Measurements from ENCODE around the gene SOX6. TPM values are rescaled to one million over a fixed set of nuclear protein-coding genes. Genes with fewer than 3 reads are reported as not detected.
"Not testable (repeated sequence)": the region's sequence is repeated elsewhere in the genome, so short reads cannot be mapped to it uniquely, and the experiment has no call there.

SOX6 gene
- polyA plus RNA-seq, 1 donor (not counting 4 experiments of a cell fraction or from before 2014, with no cell fraction given) = 6.0 TPM

GRCh38 chr11:16393340-16393739 lies 37.0 kb upstream of the SOX6 start:
- H3K9ac ChIP-seq (ENCODE audit: control insufficient read depth, extremely low read depth, insufficient read depth, low read length) = no peak overlapping the region
- no peaks in the 10 kb centered on the region for H3K9me1 ChIP-seq (ENCODE audit: control insufficient read depth, extremely low read depth, insufficient read depth, low read length)
- H3K27me3 ChIP-seq (ENCODE audit: control insufficient read depth, extremely low read depth, insufficient read depth, low read length) = no peaks in the 10 kb centered on the region
- H3K27ac ChIP-seq (ENCODE audit: control insufficient read depth, insufficient read depth, low read length) = no peak overlapping the region
- TF ChIP-seq EZH2 (IDR thresholded peaks at IDR 0.05; ENCODE audit: low read length) = no peak
- TF ChIP-seq, protein P1, sequence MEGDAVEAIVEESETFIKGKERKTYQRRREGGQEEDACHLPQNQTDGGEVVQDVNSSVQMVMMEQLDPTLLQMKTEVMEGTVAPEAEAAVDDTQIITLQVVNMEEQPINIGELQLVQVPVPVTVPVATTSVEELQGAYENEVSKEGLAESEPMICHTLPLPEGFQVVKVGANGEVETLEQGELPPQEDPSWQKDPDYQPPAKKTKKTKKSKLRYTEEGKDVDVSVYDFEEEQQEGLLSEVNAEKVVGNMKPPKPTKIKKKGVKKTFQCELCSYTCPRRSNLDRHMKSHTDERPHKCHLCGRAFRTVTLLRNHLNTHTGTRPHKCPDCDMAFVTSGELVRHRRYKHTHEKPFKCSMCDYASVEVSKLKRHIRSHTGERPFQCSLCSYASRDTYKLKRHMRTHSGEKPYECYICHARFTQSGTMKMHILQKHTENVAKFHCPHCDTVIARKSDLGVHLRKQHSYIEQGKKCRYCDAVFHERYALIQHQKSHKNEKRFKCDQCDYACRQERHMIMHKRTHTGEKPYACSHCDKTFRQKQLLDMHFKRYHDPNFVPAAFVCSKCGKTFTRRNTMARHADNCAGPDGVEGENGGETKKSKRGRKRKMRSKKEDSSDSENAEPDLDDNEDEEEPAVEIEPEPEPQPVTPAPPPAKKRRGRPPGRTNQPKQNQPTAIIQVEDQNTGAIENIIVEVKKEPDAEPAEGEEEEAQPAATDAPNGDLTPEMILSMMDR (optimal IDR thresholded peaks at IDR 0.05 in 1 of 3, IDR thresholded peaks at IDR 0.05 in 1 of 3, conservative IDR thresholded peaks at IDR 0.05 in 1 of 3; ENCODE audit: extremely low read depth in 1 of 3, insufficient read depth in 2 of 3, low read length in 3 of 3) = no peak
- no peak overlapping the region for H3K4me2 ChIP-seq (ENCODE audit: control insufficient read depth, extremely low read depth, insufficient read depth, low read depth, low read length)
- no peaks in the 10 kb centered on the region for H3K9me3 ChIP-seq (ENCODE audit: control insufficient read depth, low read depth, low read length)
- no peaks in the 10 kb centered on the region for H4K20me1 ChIP-seq (ENCODE audit: control insufficient read depth, extremely low read depth, insufficient read depth, low read length)
- no peak overlapping the region for H2AFZ ChIP-seq (ENCODE audit: control insufficient read depth, low read length)
- no peak overlapping the region for H3K4me3 ChIP-seq (ENCODE audit: control insufficient read depth in 2 of 3, extremely low read depth in 1 of 3, insufficient read depth in 2 of 3, low read depth in 1 of 3, low read length in 3 of 3)
- no peaks in the 10 kb centered on the region for H3K36me3 ChIP-seq (ENCODE audit: control insufficient read depth in 2 of 2, extremely low read depth in 1 of 2, insufficient read depth in 2 of 2, low read length in 2 of 2)
- DNase-seq (ENCODE audit: low read depth, low spot score) (no peak), FAIRE-seq (no peak)
- no peaks in the 10 kb centered on the region for H3K79me2 ChIP-seq (ENCODE audit: control insufficient read depth, insufficient read depth, low read length)
- no peaks in the 10 kb centered on the region for H3K4me1 ChIP-seq (ENCODE audit: control insufficient read depth, extremely low read depth, insufficient read depth, low read length)
- dilution Hi-C loops (cut with MboI; ENCODE audit: extremely low pct_ligation_motif_present, low sequenced_read_pairs) = no loop called here

DNA sequence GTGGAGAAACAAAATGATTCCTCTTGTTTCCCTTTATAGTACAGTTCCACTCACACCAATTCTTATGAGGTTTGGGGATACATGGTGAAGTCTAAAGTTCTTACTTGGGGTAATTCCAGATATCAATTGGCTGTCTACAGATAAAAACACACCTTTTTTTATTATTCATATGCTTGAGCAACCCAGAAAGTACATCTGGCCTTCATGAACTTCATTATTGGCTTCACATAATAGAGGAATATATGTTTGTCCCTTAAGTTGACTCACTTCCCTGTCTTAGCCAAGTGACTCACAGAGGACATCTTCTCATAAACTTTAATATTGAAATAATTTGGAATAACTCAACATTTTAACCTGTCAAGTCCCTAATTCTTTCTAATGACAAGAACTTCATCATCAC lies 36.3 kb upstream of the SOX6 start:
- no peak for DNase-seq (ENCODE audit: low read depth, low spot score)
- no peaks in the 10 kb centered on the region for H3K9me3 ChIP-seq (ENCODE audit: control insufficient read depth, low read depth, low read length)
- H3K4me3 ChIP-seq (ENCODE audit: control insufficient read depth in 2 of 3, extremely low read depth in 1 of 3, insufficient read depth in 2 of 3, low read depth in 1 of 3, low read length in 3 of 3) = no peak overlapping the region
- no peaks in the 10 kb centered on the region for H3K79me2 ChIP-seq (ENCODE audit: control insufficient read depth, insufficient read depth, low read length)
- no peak overlapping the region for H3K9ac ChIP-seq (ENCODE audit: control insufficient read depth, extremely low read depth, insufficient read depth, low read length)
- H3K36me3 ChIP-seq (ENCODE audit: control insufficient read depth in 2 of 2, extremely low read depth in 1 of 2, insufficient read depth in 2 of 2, low read length in 2 of 2) = no peaks in the 10 kb centered on the region
- no peak overlapping the region for H3K4me2 ChIP-seq (ENCODE audit: control insufficient read depth, extremely low read depth, insufficient read depth, low read depth, low read length)
- no peaks in the 10 kb centered on the region for H3K27me3 ChIP-seq (ENCODE audit: control insufficient read depth, extremely low read depth, insufficient read depth, low read length)
- H3K4me1 ChIP-seq (ENCODE audit: control insufficient read depth, extremely low read depth, insufficient read depth, low read length) = no peaks in the 10 kb centered on the region
- no peak overlapping the region for H2AFZ ChIP-seq (ENCODE audit: control insufficient read depth, low read length)
- no peak for FAIRE-seq
- no peaks in the 10 kb centered on the region for H3K9me1 ChIP-seq (ENCODE audit: control insufficient read depth, extremely low read depth, insufficient read depth, low read length)
- H4K20me1 ChIP-seq (ENCODE audit: control insufficient read depth, extremely low read depth, insufficient read depth, low read length) = no peaks in the 10 kb centered on the region
- TF ChIP-seq, protein P1 (optimal IDR thresholded peaks at IDR 0.05 in 1 of 3, IDR thresholded peaks at IDR 0.05 in 1 of 3, conservative IDR thresholded peaks at IDR 0.05 in 1 of 3; ENCODE audit: extremely low read depth in 1 of 3, insufficient read depth in 2 of 3, low read length in 3 of 3) = no peak
- no peak for TF ChIP-seq EZH2 (IDR thresholded peaks at IDR 0.05; ENCODE audit: low read length)
- H3K27ac ChIP-seq (ENCODE audit: control insufficient read depth, insufficient read depth, low read length) = no peak overlapping the region
- dilution Hi-C loops (cut with MboI; ENCODE audit: extremely low pct_ligation_motif_present, low sequenced_read_pairs) = no loop called here

GRCh38 chr11:16390826-16391225 lies 34.5 kb upstream of the SOX6 start:
- dilution Hi-C loops (cut with MboI; ENCODE audit: extremely low pct_ligation_motif_present, low sequenced_read_pairs); H2AFZ ChIP-seq (ENCODE audit: control insufficient read depth, low read length); FAIRE-seq; H3K4me3 ChIP-seq (ENCODE audit: control insufficient read depth in 2 of 3, extremely low read depth in 1 of 3, insufficient read depth in 2 of 3, low read depth in 1 of 3, low read length in 3 of 3); H3K27ac ChIP-seq (ENCODE audit: control insufficient read depth, insufficient read depth, low read length); DNase-seq (ENCODE audit: low read depth, low spot score); H4K20me1 ChIP-seq (ENCODE audit: control insufficient read depth, extremely low read depth, insufficient read depth, low read length); H3K36me3 ChIP-seq (ENCODE audit: control insufficient read depth in 2 of 2, extremely low read depth in 1 of 2, insufficient read depth in 2 of 2, low read length in 2 of 2); H3K9me1 ChIP-seq (ENCODE audit: control insufficient read depth, extremely low read depth, insufficient read depth, low read length); H3K9me3 ChIP-seq (ENCODE audit: control insufficient read depth, low read depth, low read length); H3K4me2 ChIP-seq (ENCODE audit: control insufficient read depth, extremely low read depth, insufficient read depth, low read depth, low read length); H3K4me1 ChIP-seq (ENCODE audit: control insufficient read depth, extremely low read depth, insufficient read depth, low read length); H3K27me3 ChIP-seq (ENCODE audit: control insufficient read depth, extremely low read depth, insufficient read depth, low read length); H3K79me2 ChIP-seq (ENCODE audit: control insufficient read depth, insufficient read depth, low read length); H3K9ac ChIP-seq (ENCODE audit: control insufficient read depth, extremely low read depth, insufficient read depth, low read length): not testable (repeated sequence)

Measured in keratinocyte (primary cell).